GM21360 (cell line): ENCODE results near the gene CST4.
"Not testable (repeated sequence)": the region's sequence is repeated elsewhere in the genome, so short reads cannot be mapped to it uniquely, and the experiment has no call there.

Source experiments
- ATAC-seq: cut with Tn5 transposase; IDR thresholded peaks from one replicate; pipeline ENCODE4 v1.9.1; 2021; ENCODE audit warnings: mild to moderate bottlenecking, moderate library complexity; ENCODE audit not compliant: unreplicated experiment

CST4 gene

GRCh38 chr20:23663180-23663579, 25.7 kb downstream of the CST4 start:
- ATAC-seq = no peak

GRCh38 chr20:23662276-23662870, 26.5 kb downstream of the CST4 start:
- ATAC-seq = no peak

- ATAC-seq = no peak
Observed at GRCh38 chr20:23661002-23661429, 27.8 kb downstream of the CST4 start.

GRCh38 chr20:23659989-23660837, 28.6 kb downstream of the CST4 start:
- ATAC-seq = no peak

- ATAC-seq = not testable (repeated sequence)
Observed at GRCh38 chr20:23659610-23659988, 29.2 kb downstream of the CST4 start.

GRCh38 chr20:23658989-23659609, 29.7 kb downstream of the CST4 start:
- no peak for ATAC-seq

GRCh38 chr20:23658336-23658735, 30.5 kb downstream of the CST4 start:
- ATAC-seq = no peak

- no peak for ATAC-seq
Observed at GRCh38 chr20:23657202-23657601, 31.6 kb downstream of the CST4 start.

GRCh38 chr20:23656372-23656771, 32.5 kb downstream of the CST4 start:
- ATAC-seq = no peak

- ATAC-seq = no peak
Observed at GRCh38 chr20:23655491-23656211, 33.2 kb downstream of the CST4 start.

GRCh38 chr20:23654717-23655116, 34.1 kb downstream of the CST4 start:
- no peak for ATAC-seq

GRCh38 chr20:23654000-23654399, 34.8 kb downstream of the CST4 start:
- ATAC-seq = no peak

- ATAC-seq = no peak
Observed at GRCh38 chr20:23653400-23653938, 35.4 kb downstream of the CST4 start.

GRCh38 chr20:23652926-23653325, 35.9 kb downstream of the CST4 start:
- ATAC-seq = no peak

GRCh38 chr20:23652371-23652770, 36.5 kb downstream of the CST4 start:
- no peak for ATAC-seq

- ATAC-seq = no peak
Observed at GRCh38 chr20:23651117-23651516, 37.7 kb downstream of the CST4 start.

- ATAC-seq = no peak
Observed at GRCh38 chr20:23649830-23650417, 38.9 kb downstream of the CST4 start.

GRCh38 chr20:23649242-23649641, 39.6 kb downstream of the CST4 start:
- ATAC-seq = no peak

- no peak for ATAC-seq
Observed at GRCh38 chr20:23647346-23647745, 41.5 kb downstream of the CST4 start.

GRCh38 chr20:23646106-23646873, 42.5 kb downstream of the CST4 start:
- ATAC-seq = no peak
